Loucy (cell line): ENCODE measurements around the gene PDE4D.

Source experiments
- H2AFZ ChIP-seq: fragments of 200-600 bp; sonication (generic); 2 replicates; pipeline ENCODE4 v1.6.0; 2016; ENCODE audit warnings: antibody characterized with exemption, mild to moderate bottlenecking, low read length, moderate library complexity
- H3F3A ChIP-seq: fragments of 200-600 bp; 2 replicates; pipeline ENCODE4 v1.6.0; 2016; ENCODE audit warnings: antibody characterized with exemption, low read depth, mild to moderate bottlenecking
- H3K27me3 ChIP-seq: fragments of 200-600 bp; sonication (generic); 2 replicates; pipeline ENCODE4 v1.6.1; 2014; ENCODE audit warnings: low read length, mild to moderate bottlenecking; ENCODE audit not compliant: insufficient read depth, poor library complexity, severe bottlenecking
- H3K36me3 ChIP-seq: fragments of 200-600 bp; sonication (generic); 2 replicates; pipeline ENCODE4 v1.6.1; 2016; ENCODE audit warnings: low read length; ENCODE audit not compliant: insufficient read depth
- H3K4me1 ChIP-seq: fragments of 200-600 bp; sonication (generic); 2 replicates; pipeline ENCODE4 v1.5.1; 2014; ENCODE audit warnings: low read length, mild to moderate bottlenecking; ENCODE audit not compliant: insufficient read depth, poor library complexity, severe bottlenecking
- H3K4me2 ChIP-seq: fragments of 200-600 bp; sonication (generic); 2 replicates; pipeline ENCODE4 v1.6.0; 2014; ENCODE audit warnings: antibody characterized with exemption, low read length, low read depth, mild to moderate bottlenecking; ENCODE audit not compliant: poor library complexity, severe bottlenecking
- H3K4me3 ChIP-seq: fragments of 200-600 bp; sonication (generic); 2 replicates; pipeline ENCODE4 v1.5.1; 2014; ENCODE audit warnings: low read length, mild to moderate bottlenecking, mixed read lengths; ENCODE audit not compliant: poor library complexity, severe bottlenecking
- H3K79me2 ChIP-seq: fragments of 200-600 bp; sonication (generic); 2 replicates; pipeline ENCODE4 v1.6.1; 2014; ENCODE audit warnings: low read length; ENCODE audit not compliant: insufficient read depth
- H3K9ac ChIP-seq: fragments of 200-600 bp; sonication (generic); 2 replicates; pipeline ENCODE4 v1.6.0; 2014; ENCODE audit warnings: mild to moderate bottlenecking, low read depth, low read length, moderate library complexity; ENCODE audit not compliant: poor library complexity, severe bottlenecking
- H3K9me2 ChIP-seq: fragments of 200-600 bp; sonication (generic); replicated peaks from 2 replicates; pipeline ENCODE4 v1.6.1; 2016; ENCODE audit warnings: low read depth, low read length, mixed read lengths
- H3K9me3 ChIP-seq: fragments of 200-600 bp; sonication (generic); 2 replicates; pipeline ENCODE4 v1.6.1; 2014; ENCODE audit warnings: mild to moderate bottlenecking, antibody characterized with exemption, low read length, low read depth; ENCODE audit not compliant: insufficient read depth
- H4K20me1 ChIP-seq: fragments of 200-600 bp; sonication (generic); 2 replicates; pipeline ENCODE4 v1.6.0; 2014; ENCODE audit warnings: antibody characterized with exemption, low read length, mild to moderate bottlenecking; ENCODE audit not compliant: insufficient read depth, poor library complexity, severe bottlenecking
- CTCF ChIP-seq: fragments of 200-600 bp; sonication (generic); conservative IDR thresholded peaks from 2 replicates; pipeline ENCODE4 v1.5.1; 2014; ENCODE audit warnings: mild to moderate bottlenecking, antibody characterized with exemption, low read length
- EZH2phosphoT487 ChIP-seq: fragments of 200-600 bp; IDR thresholded peaks from 2 replicates; pipeline ENCODE4 v1.6.1; 2018; ENCODE audit warnings: antibody characterized with exemption, mild to moderate bottlenecking, moderate library complexity, borderline replicate concordance

Gene PDE4D

DNA sequence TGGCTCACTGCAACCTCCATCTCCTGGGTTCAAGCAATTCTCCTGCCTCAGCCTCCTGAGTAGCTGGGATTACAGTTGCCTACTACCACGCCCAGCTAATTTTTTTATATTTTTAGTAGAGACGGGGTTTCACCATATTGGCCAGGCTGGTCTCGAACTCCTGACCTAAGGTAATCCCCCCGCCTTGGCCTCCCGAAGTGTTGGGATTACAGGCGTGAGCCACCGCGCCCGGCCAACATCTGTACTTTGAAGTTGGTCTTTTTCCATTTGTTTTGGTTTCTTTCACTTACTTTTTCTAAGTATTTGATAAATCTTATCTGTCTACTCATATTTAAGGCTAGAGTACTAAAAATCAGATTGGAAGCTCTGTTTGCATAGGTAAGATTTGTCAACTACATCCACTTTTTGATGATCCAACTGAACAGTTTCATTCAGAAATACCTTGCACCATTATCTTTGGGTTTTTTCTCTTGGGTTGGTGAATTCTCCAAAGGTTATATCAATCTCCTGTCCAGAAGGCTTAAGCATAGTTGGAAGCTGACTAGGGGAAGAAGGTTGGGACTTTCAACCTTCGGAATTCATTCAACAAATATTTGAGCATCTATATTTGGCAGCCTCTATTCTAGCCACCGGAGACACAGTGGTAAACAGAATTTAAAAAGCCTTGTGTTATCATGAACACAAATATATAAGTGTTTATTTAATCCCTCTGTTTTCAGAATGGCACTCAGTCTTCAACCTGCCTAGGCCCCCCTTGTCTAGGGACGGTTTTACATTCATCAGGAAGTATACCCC, 821.6 kb downstream of the PDE4D start:
- Histone ChIP-seq H3K9ac (no peak overlapping the region), H3K79me2 (no peaks in the 10 kb centered on the region), H2AFZ (no peak overlapping the region), H4K20me1 (no peaks in the 10 kb centered on the region), H3F3A (no peaks in the 10 kb centered on the region), H3K36me3 (no peaks in the 10 kb centered on the region), H3K9me3 (no peaks in the 10 kb centered on the region), H3K9me2 (no peaks in the 10 kb centered on the region), H3K4me2 (no peak overlapping the region), H3K4me1 (no peaks in the 10 kb centered on the region), H3K4me3 (no peak overlapping the region), H3K27me3 (no peaks in the 10 kb centered on the region)
- no peak for TF ChIP-seq EZH2phosphoT487
- TF ChIP-seq CTCF = no peak

DNA sequence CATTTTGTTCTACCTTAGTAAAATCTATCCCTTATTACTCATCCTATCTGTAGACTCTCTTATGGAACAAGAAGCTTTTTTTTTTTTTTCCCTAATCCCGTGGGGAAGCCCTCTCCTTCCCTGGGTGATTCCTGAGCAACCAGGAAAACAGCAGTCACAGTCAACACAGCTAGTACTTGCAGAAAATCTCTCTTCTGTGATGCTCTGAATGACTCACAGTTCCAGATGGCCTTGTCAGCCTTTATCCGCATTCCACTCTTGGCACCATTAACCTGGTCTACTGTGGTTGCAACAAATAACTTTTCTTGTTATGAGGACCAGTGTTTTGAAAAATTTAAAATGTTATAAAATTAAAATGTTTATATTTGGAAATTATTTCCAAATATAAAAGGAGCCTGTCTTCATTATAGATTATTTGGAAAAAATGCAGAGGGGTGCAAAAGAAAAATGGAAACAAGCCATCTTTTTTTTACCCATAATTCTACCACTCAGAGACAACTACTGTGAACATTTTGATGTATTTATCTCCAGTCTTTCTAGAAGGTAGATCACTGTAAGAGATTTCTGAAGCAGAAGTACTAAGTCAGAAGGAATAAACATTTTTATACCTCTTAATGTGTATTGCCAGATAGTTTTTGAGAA, 824.0 kb downstream of the PDE4D start:
- no peaks in the 10 kb centered on the region for H3F3A ChIP-seq
- H2AFZ ChIP-seq = no peak overlapping the region
- TF ChIP-seq CTCF (no peak), EZH2phosphoT487 (no peak)
- no peak overlapping the region for H3K4me2 ChIP-seq
- H3K4me1 ChIP-seq = no peaks in the 10 kb centered on the region
- H3K9ac ChIP-seq = no peak overlapping the region
- no peak overlapping the region for H3K4me3 ChIP-seq
- no peaks in the 10 kb centered on the region for H3K79me2 ChIP-seq
- no peaks in the 10 kb centered on the region for H3K36me3 ChIP-seq
- H4K20me1 ChIP-seq = no peaks in the 10 kb centered on the region
- no peaks in the 10 kb centered on the region for H3K9me2 ChIP-seq
- no peaks in the 10 kb centered on the region for H3K27me3 ChIP-seq
- H3K9me3 ChIP-seq = no peaks in the 10 kb centered on the region

DNA sequence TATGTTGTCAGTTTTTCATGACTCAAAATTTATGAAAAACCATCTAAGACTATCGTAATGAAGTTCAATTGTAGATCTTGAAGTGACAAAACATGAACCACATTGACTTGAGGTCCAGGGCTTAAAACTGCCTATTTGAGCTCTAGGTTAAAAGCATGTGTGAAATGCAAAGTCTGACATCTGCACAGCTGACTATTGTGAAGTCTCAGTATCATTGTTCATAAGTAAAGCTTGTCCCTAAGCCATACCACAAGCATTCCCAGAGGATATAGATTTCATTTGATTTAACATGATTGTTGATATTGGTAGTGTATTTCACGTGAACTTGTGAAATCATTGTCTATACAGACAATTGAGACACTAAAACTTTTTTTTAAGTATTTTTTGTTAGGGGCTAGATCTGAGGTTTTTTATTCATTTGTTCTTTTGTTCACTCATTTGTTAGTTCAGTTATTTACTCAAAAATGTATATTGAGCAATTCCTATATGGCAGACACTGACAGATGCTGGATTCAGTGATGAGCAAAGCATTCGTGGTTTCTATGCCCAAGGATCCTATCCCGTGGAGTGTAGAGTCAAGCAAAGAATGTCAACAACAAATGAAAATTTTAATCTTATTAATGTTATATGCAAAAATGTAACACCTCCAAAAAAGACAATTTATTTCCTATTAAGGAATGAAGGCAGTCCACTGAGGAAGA, 825.4 kb downstream of the PDE4D start:
- Histone ChIP-seq H3K9me3 (no peaks in the 10 kb centered on the region), H3K9me2 (no peaks in the 10 kb centered on the region), H3K27me3 (no peaks in the 10 kb centered on the region), H3K79me2 (no peaks in the 10 kb centered on the region), H3K9ac (no peak overlapping the region), H2AFZ (no peak overlapping the region), H3F3A (no peaks in the 10 kb centered on the region), H3K36me3 (no peaks in the 10 kb centered on the region), H4K20me1 (no peaks in the 10 kb centered on the region), H3K4me1 (no peaks in the 10 kb centered on the region), H3K4me2 (no peak overlapping the region), H3K4me3 (no peak overlapping the region)
- TF ChIP-seq CTCF = no peak
- no peak for TF ChIP-seq EZH2phosphoT487
